Stimulated activated effector memory CD8-positive, alpha-beta T cell treated with anti-CD3 and anti-CD28 coated beads, Interleukin-12 subunit alpha, Interleukin-12 subunit beta, amount 100 ng/mL, for 72 hours (primary cell): ENCODE results near the gene CCT7.

Source experiments
- ATAC-seq: fragments of 150-1000 bp; cut with Tn5 transposase; 2 replicates; pipeline ENCODE4 v1.10.0; 2021
- DNase-seq, 2 donors: peaks; one replicate each; pipeline ENCODE4 v3.0.0; 2021 to 2022; ENCODE audit warnings: low spot score in 2 of 2
- H3K27ac Mint-ChIP-seq: one replicate; pipeline ENCODE4 v1.8.0; 2022; ENCODE audit warnings: mild to moderate bottlenecking, mixed read lengths
- H3K36me3 Mint-ChIP-seq: one replicate; pipeline ENCODE4 v1.8.0; 2022; ENCODE audit warnings: mild to moderate bottlenecking, mixed read lengths
- H3K4me1 Mint-ChIP-seq: one replicate; pipeline ENCODE4 v1.8.0; 2022; ENCODE audit warnings: mixed read lengths
- H3K4me3 Mint-ChIP-seq: one replicate; pipeline ENCODE4 v1.8.0; 2022; ENCODE audit warnings: mild to moderate bottlenecking, mixed read lengths
- H3K9me3 Mint-ChIP-seq: one replicate; pipeline ENCODE4 v1.8.0; 2022; ENCODE audit warnings: mixed read lengths

The CCT7 gene

DNA sequence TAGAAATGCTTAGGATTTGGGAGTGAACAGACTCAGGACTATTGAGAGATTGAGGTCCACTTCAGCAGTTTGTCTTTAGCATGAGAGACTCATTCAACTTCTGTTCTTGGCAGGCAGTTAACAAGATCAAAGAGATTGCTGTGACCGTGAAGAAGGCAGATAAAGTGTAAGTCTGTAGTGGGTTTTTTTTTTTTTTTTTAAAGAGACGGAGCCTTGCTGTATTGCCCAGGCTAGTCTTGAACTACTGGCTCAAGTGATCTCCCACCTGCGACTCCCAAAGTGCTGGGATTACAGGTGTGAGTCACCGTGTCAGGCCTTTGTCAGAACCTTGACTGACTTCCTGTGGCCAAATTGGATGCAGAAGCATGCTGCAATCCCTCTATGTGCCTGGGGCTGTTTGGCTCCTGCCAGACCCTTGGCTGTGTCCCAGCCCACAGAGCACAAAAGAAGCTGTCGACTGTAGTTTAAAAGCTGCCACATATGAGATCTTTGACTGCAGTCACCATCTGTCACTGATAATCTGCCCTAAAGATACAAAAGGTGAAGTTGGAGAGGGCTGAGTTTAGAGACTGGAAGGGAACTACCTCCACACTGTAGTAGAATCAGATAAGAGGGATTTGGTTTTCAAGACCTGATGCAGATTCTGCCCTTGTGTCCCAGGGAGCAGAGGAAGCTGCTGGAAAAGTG lies 9.9 kb downstream of the CCT7 start:
- no peak for DNase-seq
- no peak for ATAC-seq
- Mint-ChIP-seq H3K4me3 (no peak overlapping the region), H3K9me3 (no peaks in the 10 kb centered on the region), H3K4me1 (peaks cover 28% of the 10 kb centered on the region), H3K27ac (peak overlapping the region; percentile 77), H3K36me3 (peaks cover 100% of the 10 kb centered on the region)

GRCh38 chr2:73244580-73244979 lies 10.5 kb downstream of the CCT7 start:
- Mint-ChIP-seq H3K27ac (peak overlapping the region; percentile 77), H3K4me3 (no peak overlapping the region), H3K9me3 (no peaks in the 10 kb centered on the region), H3K4me1 (peaks cover 22% of the 10 kb centered on the region), H3K36me3 (peaks cover 100% of the 10 kb centered on the region)
- DNase-seq (no peak), ATAC-seq (peak; percentile 88)

DNA sequence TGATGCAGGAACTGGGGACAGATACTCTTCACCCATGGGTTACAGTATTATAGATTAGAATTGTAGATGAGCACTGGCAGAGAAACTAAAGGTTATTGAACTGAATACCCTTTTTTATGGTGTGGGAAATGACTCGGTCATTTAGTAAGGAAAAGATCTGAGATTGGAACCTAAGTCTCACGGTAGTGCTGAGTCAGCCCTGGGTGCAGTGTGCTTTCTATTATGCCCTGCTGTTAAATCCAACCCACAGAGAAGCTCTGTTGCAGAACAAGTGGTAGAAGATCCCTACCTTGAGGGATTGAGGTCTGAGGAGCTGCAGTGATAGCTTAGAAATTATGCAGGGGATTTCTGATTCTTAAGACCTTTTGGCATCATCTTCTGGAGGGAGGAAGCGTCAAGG lies 12.7 kb downstream of the CCT7 start:
- no peaks in the 10 kb centered on the region for H3K9me3 Mint-ChIP-seq
- peaks cover 21% of the 10 kb centered on the region for H3K4me1 Mint-ChIP-seq
- peaks cover 100% of the 10 kb centered on the region for H3K36me3 Mint-ChIP-seq
- H3K4me3 Mint-ChIP-seq = no peak overlapping the region
- DNase-seq (no peak), ATAC-seq (no peak)
- H3K27ac Mint-ChIP-seq = peak overlapping the region; percentile 55

GRCh38 chr2:73249636-73250035 lies 15.5 kb downstream of the CCT7 start:
- no peak for DNase-seq
- Mint-ChIP-seq H3K36me3 (peaks cover 100% of the 10 kb centered on the region), H3K4me1 (peaks cover 14% of the 10 kb centered on the region), H3K4me3 (no peak overlapping the region), H3K27ac (peak overlapping the region; percentile 56), H3K9me3 (no peaks in the 10 kb centered on the region)
- ATAC-seq = no peak

DNA sequence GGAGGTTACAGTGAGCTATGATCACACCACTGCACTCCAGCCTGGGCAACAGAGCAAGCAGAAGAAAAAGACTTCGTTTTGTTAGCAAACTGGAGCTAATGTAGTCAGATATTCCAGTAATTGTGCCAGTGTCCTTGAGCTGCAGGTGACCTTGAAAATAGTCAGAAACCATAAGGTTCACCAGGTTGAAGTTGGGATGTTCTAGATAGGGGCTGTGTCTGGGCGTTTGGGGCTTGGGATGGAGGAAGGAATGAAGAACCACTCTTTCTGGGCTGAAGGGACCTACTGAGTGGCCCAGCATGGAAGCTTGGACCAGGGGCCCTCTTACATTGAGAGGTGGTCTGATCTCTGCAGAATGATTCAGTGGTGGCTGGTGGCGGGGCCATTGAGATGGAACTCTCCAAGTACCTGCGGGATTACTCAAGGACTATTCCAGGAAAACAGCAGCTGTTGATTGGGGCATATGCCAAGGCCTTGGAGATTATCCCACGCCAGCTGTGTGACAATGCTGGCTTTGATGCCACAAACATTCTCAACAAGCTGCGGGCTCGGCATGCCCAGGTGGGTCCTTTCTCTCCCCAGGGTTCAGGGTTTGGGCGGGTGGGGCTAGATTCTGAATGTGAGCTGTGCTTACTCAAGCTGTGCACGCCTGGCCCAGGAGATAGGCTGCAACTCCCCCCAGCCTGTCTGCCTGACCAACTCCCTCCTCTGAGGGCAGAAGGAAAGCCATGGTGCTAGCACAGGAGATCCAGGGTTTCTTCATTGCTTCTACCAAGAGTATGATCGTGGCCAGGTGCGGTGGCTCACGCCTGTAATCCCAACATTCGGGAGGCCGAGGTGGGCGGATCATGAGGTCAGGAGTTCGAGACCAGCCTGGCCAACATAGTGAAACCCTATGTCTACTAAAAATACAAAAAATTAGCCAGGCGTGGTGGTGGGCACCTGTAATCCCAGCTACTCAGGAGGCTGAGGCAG lies 17.1 kb downstream of the CCT7 start:
- DNase-seq = no peak
- no peaks in the 10 kb centered on the region for H3K9me3 Mint-ChIP-seq
- peaks cover 100% of the 10 kb centered on the region for H3K36me3 Mint-ChIP-seq
- peaks cover 10% of the 10 kb centered on the region for H3K4me1 Mint-ChIP-seq
- no peak overlapping the region for H3K4me3 Mint-ChIP-seq
- no peak for ATAC-seq
- H3K27ac Mint-ChIP-seq = no peak overlapping the region

DNA sequence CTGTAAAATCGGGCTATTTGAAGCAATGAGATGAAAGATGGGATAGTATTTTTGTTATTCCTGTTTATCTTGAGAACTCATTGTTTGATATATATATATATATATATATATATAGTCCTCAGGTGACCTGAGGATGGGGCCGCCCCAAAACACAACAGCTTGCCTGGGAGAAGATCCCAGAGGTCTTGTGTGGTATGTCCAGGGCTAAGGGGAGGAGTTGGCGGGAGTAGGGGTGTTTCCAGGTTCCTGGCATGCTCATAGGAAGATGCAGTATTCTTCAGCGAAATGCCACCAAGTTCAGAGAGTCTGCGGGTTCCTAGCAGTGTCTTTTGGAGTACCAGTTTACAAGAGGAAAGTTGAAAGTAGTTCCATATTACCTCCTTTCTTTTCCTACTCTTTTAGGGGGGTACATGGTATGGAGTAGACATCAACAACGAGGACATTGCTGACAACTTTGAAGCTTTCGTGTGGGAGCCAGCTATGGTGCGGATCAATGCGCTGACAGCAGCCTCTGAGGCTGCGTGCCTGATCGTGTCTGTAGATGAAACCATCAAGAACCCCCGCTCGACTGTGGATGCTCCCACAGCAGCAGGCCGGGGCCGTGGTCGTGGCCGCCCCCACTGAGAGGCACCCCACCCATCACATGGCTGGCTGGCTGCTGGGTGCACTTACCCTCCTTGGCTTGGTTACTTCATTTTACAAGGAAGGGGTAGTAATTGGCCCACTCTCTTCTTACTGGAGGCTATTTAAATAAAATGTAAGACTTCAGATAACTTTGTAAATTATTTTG lies 18.3 kb downstream of the CCT7 start:
- Mint-ChIP-seq H3K27ac (no peak overlapping the region), H3K4me1 (peaks cover 13% of the 10 kb centered on the region), H3K9me3 (no peaks in the 10 kb centered on the region), H3K36me3 (peaks cover 92% of the 10 kb centered on the region), H3K4me3 (no peak overlapping the region)
- no peak for ATAC-seq
- DNase-seq = no peak

DNA sequence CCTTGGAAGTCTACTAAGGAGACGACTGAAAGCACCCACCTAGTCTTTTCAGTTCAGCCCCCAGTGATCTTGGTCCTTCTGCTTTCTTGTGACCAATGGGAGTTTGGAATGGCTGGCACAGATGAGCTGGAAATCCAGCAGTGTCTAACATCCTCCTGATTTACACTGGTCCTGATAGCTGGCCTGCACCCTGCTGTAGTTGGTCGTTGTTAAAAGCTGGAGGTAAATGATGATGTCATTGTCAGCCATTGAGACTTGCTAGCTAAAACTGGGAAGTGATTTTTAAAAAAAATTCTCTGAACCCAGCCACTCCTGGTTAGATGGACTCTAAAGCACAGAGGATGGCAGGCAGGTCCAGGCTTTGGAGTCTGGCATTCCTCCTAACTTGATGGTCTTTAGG lies 19.3 kb downstream of the CCT7 start:
- Mint-ChIP-seq H3K27ac (peak overlapping the region; percentile 64), H3K9me3 (no peaks in the 10 kb centered on the region), H3K36me3 (peaks cover 82% of the 10 kb centered on the region), H3K4me1 (peaks cover 13% of the 10 kb centered on the region), H3K4me3 (no peak overlapping the region)
- DNase-seq (no peak), ATAC-seq (no peak)

DNA sequence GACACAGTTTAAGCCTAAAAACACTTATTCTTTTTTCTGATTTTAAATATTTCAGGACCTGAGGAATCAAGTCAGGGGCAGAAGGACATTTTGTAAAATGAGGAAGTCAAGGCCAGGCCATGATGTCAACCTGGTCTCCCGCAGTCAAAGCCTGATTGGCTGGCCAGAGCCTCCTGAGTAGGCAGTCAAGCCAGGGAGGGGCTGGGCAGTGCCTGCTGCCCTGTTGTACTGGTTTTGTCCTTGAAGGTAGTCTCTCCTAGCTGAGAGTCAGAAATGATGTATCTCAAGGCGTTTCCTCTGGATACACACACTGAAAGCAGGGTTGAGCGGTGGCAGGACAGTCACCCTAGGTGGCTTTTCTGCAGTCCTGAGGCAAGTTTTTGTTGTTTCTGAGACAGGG lies 19.8 kb downstream of the CCT7 start:
- Mint-ChIP-seq H3K4me1 (peaks cover 13% of the 10 kb centered on the region), H3K36me3 (peaks cover 77% of the 10 kb centered on the region), H3K9me3 (no peaks in the 10 kb centered on the region), H3K4me3 (no peak overlapping the region), H3K27ac (peak overlapping the region; percentile 64)
- DNase-seq (no peak), ATAC-seq (no peak)

DNA sequence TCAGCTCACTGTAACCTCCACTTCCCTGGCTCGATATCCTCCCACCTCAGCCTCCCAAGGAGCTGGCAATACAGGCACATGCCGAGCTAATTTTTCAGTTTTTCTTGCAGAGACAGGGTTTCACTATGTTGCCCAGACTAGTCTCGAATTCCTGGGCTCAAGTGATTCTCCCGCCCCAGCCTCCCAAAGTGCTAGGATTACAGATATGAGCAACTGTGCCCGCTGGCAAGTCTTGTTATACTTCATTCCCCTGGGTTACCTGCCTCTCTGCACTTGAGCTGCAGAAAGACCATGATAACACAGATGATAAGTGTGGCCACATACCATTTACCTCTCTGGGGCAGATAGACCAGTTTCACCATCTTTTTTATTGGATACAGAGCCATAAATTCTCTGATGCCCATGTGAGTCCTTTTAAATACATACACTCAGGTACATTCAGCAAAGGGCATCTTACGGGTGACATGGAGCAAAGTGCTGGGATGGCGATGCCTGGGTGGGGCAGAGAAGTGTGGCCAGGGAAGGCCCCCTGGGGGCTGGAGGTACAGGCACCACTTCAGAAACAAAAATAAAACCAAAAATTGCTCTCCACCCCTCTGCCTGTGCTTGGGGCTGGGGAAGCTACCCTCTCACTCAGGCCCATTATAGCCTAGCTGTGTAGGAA lies 20.4 kb downstream of the CCT7 start:
- DNase-seq (no peak), ATAC-seq (no peak)
- H3K36me3 Mint-ChIP-seq = peaks cover 76% of the 10 kb centered on the region
- H3K4me1 Mint-ChIP-seq = peaks cover 13% of the 10 kb centered on the region
- peak overlapping the region; percentile 80 for H3K27ac Mint-ChIP-seq
- H3K4me3 Mint-ChIP-seq = no peak overlapping the region
- H3K9me3 Mint-ChIP-seq = no peaks in the 10 kb centered on the region

DNA sequence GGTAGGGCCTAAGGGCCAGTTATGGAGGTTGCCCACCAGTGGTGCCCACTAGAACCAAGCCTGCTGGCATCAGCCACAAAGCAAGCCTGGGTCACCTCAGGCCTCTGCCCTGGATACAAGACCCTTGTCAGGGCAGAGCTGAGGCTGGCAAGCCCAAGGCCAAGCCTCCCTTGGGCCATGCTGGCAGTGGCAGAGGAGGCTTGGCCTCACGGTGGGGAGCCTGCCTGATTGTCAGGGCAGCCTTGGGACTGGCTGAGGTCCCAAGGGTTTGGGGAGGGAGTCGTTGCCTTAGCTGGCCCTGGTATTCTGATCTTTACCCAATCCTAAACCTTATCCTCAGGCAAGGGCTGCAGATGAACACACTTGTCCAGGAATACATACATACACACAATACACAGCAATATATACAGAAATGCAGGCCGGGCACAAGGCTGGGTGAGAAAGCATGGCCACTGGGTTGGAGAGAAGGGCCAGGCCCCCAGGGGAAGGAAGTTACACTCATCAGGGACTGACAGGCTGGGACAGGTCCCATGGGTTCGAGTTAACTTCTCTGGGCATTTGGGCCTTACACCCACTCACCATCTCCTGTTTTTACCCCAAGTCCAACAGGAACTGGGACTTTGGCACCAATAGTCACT lies 21.0 kb downstream of the CCT7 start:
- Mint-ChIP-seq H3K9me3 (no peaks in the 10 kb centered on the region), H3K4me1 (peaks cover 18% of the 10 kb centered on the region), H3K4me3 (no peak overlapping the region), H3K27ac (peak overlapping the region; percentile 80), H3K36me3 (peaks cover 76% of the 10 kb centered on the region)
- ATAC-seq = peak; percentile 3
- no peak for DNase-seq

DNA sequence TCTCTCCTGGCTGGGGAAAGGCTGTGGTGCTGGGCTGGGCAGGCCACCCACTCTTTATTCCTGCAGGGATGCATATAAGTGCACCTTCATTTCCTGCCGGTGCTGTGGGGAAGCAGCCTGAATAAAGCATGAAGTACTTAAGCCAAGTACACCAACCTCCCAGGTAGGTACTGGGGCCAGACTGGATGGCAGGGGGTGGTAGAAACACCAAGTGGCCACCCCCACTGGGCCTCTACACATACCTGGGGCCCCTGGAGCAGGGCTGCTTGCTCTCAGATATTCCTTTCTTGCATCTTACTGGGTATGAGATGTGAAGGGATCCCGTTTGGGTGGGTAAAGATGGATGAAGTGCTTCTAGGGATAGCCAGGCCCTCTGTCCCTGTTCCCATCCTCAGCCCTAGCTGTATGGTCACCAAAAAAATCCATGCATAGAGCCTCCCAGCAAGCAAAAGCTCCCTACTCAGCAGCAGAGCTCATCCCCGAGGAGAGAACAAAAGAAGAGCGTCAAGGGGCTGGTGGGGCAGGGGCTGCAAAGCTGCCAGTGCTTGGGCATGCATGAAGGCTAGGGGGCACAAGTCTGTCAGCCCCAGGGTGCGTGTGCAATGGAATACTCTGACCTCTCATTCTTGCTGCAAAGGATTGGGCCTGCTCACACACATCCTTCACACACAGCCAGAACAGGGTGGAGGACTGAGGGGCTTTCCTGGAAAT lies 22.0 kb downstream of the CCT7 start:
- Mint-ChIP-seq H3K27ac (peak overlapping the region; percentile 80), H3K4me1 (peaks cover 18% of the 10 kb centered on the region)

GRCh38 chr2:73256618-73256922 lies 22.5 kb downstream of the CCT7 start:
- peak overlapping the region; percentile 80 for H3K27ac Mint-ChIP-seq
- H3K4me1 Mint-ChIP-seq = peaks cover 18% of the 10 kb centered on the region
- H3K36me3 Mint-ChIP-seq = peaks cover 62% of the 10 kb centered on the region
- no peaks in the 10 kb centered on the region for H3K9me3 Mint-ChIP-seq
- DNase-seq = no peak
- ATAC-seq = no peak
- no peak overlapping the region for H3K4me3 Mint-ChIP-seq

More for the DNA sequence above, 22.0 kb downstream of the CCT7 start:
- no peaks in the 10 kb centered on the region for H3K9me3 Mint-ChIP-seq
- ATAC-seq (no peak), DNase-seq (no peak)
- H3K36me3 Mint-ChIP-seq = peaks cover 67% of the 10 kb centered on the region
- no peak overlapping the region for H3K4me3 Mint-ChIP-seq

GRCh38 chr2:73257021-73257420 lies 22.9 kb downstream of the CCT7 start:
- no peak for ATAC-seq
- H3K4me1 Mint-ChIP-seq = peaks cover 18% of the 10 kb centered on the region
- DNase-seq = no peak
- H3K27ac Mint-ChIP-seq = peak overlapping the region; percentile 80
- peaks cover 57% of the 10 kb centered on the region for H3K36me3 Mint-ChIP-seq
- no peaks in the 10 kb centered on the region for H3K9me3 Mint-ChIP-seq
- no peak overlapping the region for H3K4me3 Mint-ChIP-seq
